ENCODE results near the gene ZNF674. TPM values are rescaled to one million over a fixed set of nuclear protein-coding genes. Genes with fewer than 3 reads are reported as not detected.

The ZNF674 gene
- total and polyA plus RNA-seq, 10 of the 15 experiments (the other 5 are each of a cell fraction or from before 2014, with no cell fraction given), result 1.0 to 3.7 (median 1.8) TPM

DNA sequence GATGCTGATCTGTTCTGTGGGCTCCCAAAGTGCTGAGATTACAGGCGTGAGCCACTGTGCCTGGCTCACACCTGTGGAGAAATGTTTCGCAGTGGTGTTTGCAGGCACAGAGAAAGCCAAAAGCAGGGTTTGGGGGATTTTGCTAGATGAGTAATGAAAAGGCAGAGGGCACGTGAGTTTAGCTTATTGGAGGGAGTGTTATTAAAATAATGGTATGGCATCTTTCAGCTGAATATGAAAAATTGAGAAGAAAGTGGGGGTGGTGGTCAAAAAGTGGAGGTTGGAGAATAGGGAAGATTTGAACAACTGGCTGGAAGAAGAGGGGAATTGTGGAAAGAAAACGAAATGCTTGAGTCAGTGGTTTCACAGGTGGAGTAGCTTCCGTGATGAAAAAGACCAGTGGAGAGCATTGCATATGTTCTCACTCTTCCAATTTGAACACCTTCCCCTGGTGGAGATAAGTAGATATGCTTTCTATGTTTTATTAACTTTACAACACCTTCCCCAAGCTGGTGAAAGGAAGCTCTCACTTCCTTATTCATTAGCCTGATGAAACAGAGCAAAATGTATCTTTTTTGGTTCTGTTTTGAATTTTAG lies 27.2 kb upstream of the ZNF674 start (continued):
- TF ChIP-seq, protein P1, sequence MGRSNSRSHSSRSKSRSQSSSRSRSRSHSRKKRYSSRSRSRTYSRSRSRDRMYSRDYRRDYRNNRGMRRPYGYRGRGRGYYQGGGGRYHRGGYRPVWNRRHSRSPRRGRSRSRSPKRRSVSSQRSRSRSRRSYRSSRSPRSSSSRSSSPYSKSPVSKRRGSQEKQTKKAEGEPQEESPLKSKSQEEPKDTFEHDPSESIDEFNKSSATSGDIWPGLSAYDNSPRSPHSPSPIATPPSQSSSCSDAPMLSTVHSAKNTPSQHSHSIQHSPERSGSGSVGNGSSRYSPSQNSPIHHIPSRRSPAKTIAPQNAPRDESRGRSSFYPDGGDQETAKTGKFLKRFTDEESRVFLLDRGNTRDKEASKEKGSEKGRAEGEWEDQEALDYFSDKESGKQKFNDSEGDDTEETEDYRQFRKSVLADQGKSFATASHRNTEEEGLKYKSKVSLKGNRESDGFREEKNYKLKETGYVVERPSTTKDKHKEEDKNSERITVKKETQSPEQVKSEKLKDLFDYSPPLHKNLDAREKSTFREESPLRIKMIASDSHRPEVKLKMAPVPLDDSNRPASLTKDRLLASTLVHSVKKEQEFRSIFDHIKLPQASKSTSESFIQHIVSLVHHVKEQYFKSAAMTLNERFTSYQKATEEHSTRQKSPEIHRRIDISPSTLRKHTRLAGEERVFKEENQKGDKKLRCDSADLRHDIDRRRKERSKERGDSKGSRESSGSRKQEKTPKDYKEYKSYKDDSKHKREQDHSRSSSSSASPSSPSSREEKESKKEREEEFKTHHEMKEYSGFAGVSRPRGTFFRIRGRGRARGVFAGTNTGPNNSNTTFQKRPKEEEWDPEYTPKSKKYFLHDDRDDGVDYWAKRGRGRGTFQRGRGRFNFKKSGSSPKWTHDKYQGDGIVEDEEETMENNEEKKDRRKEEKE (IDR thresholded peaks at IDR 0.05), result no peak
- no peak; the same call in none of the 2 replicates for TF ChIP-seq RUNX3 (IDR thresholded peaks at IDR 0.05; ENCODE audit: low read length)
- no peak for TF ChIP-seq PAX8 (IDR thresholded peaks at IDR 0.05)
- TF ChIP-seq MTA2 (IDR thresholded peaks at IDR 0.05; ENCODE audit: low read depth), result peak; percentile 80
- TF ChIP-seq RFX5 (IDR thresholded peaks at IDR 0.05; ENCODE audit: low read depth, low read length), result no peak
- TF ChIP-seq, protein P2, sequence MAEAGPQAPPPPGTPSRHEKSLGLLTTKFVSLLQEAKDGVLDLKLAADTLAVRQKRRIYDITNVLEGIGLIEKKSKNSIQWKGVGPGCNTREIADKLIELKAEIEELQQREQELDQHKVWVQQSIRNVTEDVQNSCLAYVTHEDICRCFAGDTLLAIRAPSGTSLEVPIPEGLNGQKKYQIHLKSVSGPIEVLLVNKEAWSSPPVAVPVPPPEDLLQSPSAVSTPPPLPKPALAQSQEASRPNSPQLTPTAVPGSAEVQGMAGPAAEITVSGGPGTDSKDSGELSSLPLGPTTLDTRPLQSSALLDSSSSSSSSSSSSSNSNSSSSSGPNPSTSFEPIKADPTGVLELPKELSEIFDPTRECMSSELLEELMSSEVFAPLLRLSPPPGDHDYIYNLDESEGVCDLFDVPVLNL (IDR thresholded peaks at IDR 0.05; ENCODE audit: low read depth, low read length), result no peak
- TF ChIP-seq NRF1 (conservative IDR thresholded peaks at IDR 0.05; ENCODE audit: low read depth, low read length), result no peak
- 0 out of 2 replicates have a peak, but pooled peaks have one; percentile 26 for TF ChIP-seq MXI1 (IDR thresholded peaks at IDR 0.05; ENCODE audit: low read depth, low read length)
- no peak for TF ChIP-seq TCF12 (IDR thresholded peaks at IDR 0.05; ENCODE audit: low read depth, low read length)
- TF ChIP-seq, protein P3, sequence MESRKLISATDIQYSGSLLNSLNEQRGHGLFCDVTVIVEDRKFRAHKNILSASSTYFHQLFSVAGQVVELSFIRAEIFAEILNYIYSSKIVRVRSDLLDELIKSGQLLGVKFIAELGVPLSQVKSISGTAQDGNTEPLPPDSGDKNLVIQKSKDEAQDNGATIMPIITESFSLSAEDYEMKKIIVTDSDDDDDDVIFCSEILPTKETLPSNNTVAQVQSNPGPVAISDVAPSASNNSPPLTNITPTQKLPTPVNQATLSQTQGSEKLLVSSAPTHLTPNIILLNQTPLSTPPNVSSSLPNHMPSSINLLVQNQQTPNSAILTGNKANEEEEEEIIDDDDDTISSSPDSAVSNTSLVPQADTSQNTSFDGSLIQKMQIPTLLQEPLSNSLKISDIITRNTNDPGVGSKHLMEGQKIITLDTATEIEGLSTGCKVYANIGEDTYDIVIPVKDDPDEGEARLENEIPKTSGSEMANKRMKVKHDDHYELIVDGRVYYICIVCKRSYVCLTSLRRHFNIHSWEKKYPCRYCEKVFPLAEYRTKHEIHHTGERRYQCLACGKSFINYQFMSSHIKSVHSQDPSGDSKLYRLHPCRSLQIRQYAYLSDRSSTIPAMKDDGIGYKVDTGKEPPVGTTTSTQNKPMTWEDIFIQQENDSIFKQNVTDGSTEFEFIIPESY (IDR thresholded peaks at IDR 0.05), result no peak
- TF ChIP-seq POLR2A (IDR thresholded peaks at IDR 0.05; ENCODE audit: low read depth, low read length), result no peak
- TF ChIP-seq ZSCAN29 (IDR thresholded peaks at IDR 0.05), result no peak
- peak; percentile 14; the same call in 1 of the 2 replicates for TF ChIP-seq SMC3 (IDR thresholded peaks at IDR 0.05; ENCODE audit: borderline replicate concordance, low read length)
- TF ChIP-seq SP1 (IDR thresholded peaks at IDR 0.05; ENCODE audit: low read depth, low read length), result no peak
- TF ChIP-seq ETV6 (conservative IDR thresholded peaks at IDR 0.05 in 1 of 2, IDR thresholded peaks at IDR 0.05 in 1 of 2; ENCODE audit: borderline replicate concordance in 1 of 2, low read depth in 1 of 2), result 0 out of 4 replicates have a peak, but pooled peaks of 1 of the 2 experiments have one; percentile 37
- no peak; the same call in 1 of the 2 replicates for TF ChIP-seq EED (IDR thresholded peaks at IDR 0.05; ENCODE audit: low read depth)
- no peak for TF ChIP-seq TBL1XR1 (IDR thresholded peaks at IDR 0.05; ENCODE audit: low read depth, low read length)
- TF ChIP-seq MYB (IDR thresholded peaks at IDR 0.05; ENCODE audit: borderline replicate concordance, low read depth, low read length), result no peak
- no peak for TF ChIP-seq STAT1 (conservative IDR thresholded peaks at IDR 0.05)
- TF ChIP-seq, protein P4, sequence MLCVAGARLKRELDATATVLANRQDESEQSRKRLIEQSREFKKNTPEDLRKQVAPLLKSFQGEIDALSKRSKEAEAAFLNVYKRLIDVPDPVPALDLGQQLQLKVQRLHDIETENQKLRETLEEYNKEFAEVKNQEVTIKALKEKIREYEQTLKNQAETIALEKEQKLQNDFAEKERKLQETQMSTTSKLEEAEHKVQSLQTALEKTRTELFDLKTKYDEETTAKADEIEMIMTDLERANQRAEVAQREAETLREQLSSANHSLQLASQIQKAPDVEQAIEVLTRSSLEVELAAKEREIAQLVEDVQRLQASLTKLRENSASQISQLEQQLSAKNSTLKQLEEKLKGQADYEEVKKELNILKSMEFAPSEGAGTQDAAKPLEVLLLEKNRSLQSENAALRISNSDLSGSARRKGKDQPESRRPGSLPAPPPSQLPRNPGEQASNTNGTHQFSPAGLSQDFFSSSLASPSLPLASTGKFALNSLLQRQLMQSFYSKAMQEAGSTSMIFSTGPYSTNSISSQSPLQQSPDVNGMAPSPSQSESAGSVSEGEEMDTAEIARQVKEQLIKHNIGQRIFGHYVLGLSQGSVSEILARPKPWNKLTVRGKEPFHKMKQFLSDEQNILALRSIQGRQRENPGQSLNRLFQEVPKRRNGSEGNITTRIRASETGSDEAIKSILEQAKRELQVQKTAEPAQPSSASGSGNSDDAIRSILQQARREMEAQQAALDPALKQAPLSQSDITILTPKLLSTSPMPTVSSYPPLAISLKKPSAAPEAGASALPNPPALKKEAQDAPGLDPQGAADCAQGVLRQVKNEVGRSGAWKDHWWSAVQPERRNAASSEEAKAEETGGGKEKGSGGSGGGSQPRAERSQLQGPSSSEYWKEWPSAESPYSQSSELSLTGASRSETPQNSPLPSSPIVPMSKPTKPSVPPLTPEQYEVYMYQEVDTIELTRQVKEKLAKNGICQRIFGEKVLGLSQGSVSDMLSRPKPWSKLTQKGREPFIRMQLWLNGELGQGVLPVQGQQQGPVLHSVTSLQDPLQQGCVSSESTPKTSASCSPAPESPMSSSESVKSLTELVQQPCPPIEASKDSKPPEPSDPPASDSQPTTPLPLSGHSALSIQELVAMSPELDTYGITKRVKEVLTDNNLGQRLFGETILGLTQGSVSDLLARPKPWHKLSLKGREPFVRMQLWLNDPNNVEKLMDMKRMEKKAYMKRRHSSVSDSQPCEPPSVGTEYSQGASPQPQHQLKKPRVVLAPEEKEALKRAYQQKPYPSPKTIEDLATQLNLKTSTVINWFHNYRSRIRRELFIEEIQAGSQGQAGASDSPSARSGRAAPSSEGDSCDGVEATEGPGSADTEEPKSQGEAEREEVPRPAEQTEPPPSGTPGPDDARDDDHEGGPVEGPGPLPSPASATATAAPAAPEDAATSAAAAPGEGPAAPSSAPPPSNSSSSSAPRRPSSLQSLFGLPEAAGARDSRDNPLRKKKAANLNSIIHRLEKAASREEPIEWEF (IDR thresholded peaks at IDR 0.05; ENCODE audit: insufficient replicate concordance, low read depth, low read length), result no peak
- no peak for TF ChIP-seq BACH1 (IDR thresholded peaks at IDR 0.05; ENCODE audit: borderline replicate concordance)

Measured in GM12878 (cell line).